GM21619 (cell line): ENCODE results near the gene KLHDC4.
A peak's percentile ranks its signal among the peaks of the same experiment; 100 is the strongest.
"Not testable (repeated sequence)": the region's sequence is repeated elsewhere in the genome, so short reads cannot be mapped to it uniquely, and the experiment has no call there.

Experiments used
- ATAC-seq: cut with Tn5 transposase; IDR thresholded peaks from one replicate; pipeline ENCODE4 v1.9.1; 2021; ENCODE audit not compliant: unreplicated experiment

Gene KLHDC4

GRCh38 chr16:87721622-87722585, 43.9 kb downstream of the KLHDC4 start:
- no peak for ATAC-seq

GRCh38 chr16:87720446-87720845, 45.3 kb downstream of the KLHDC4 start:
- ATAC-seq = no peak

- not testable (repeated sequence) for ATAC-seq
Measured at GRCh38 chr16:87718831-87719230, 47.0 kb downstream of the KLHDC4 start.

- no peak for ATAC-seq
Measured at GRCh38 chr16:87715658-87716057, 50.1 kb downstream of the KLHDC4 start.

- no peak for ATAC-seq
Measured at GRCh38 chr16:87715231-87715630, 50.6 kb downstream of the KLHDC4 start.

GRCh38 chr16:87713451-87714229, 52.1 kb downstream of the KLHDC4 start:
- ATAC-seq = peak; percentile 50

- ATAC-seq = no peak
Measured at GRCh38 chr16:87712184-87712762, 53.5 kb downstream of the KLHDC4 start.

- no peak for ATAC-seq
Measured at GRCh38 chr16:87710887-87711286, 54.9 kb downstream of the KLHDC4 start.

- no peak for ATAC-seq
Measured at GRCh38 chr16:87709677-87710076, 56.1 kb downstream of the KLHDC4 start.

- no peak for ATAC-seq
Measured at GRCh38 chr16:87708881-87709638, 56.7 kb downstream of the KLHDC4 start.

GRCh38 chr16:87707714-87708580, 57.8 kb downstream of the KLHDC4 start:
- ATAC-seq = no peak

- ATAC-seq = no peak
Measured at GRCh38 chr16:87707097-87707496, 58.7 kb downstream of the KLHDC4 start.

- no peak for ATAC-seq
Measured at GRCh38 chr16:87706278-87707000, 59.3 kb downstream of the KLHDC4 start.

- ATAC-seq = no peak
Measured at GRCh38 chr16:87705771-87706277, 60.0 kb downstream of the KLHDC4 start.

- no peak for ATAC-seq
Measured at GRCh38 chr16:87704754-87705353, 60.9 kb downstream of the KLHDC4 start.

- no peak for ATAC-seq
Measured at GRCh38 chr16:87703835-87704375, 61.9 kb downstream of the KLHDC4 start.

- ATAC-seq = no peak
Measured at GRCh38 chr16:87703071-87703470, 62.7 kb downstream of the KLHDC4 start.

- peak; percentile 56 for ATAC-seq
Measured at GRCh38 chr16:87702325-87702811, 63.4 kb downstream of the KLHDC4 start.
